HG03060 (cell line): ENCODE results near the gene PLEKHF1.
"Not testable (repeated sequence)": the region's sequence is repeated elsewhere in the genome, so short reads cannot be mapped to it uniquely, and the experiment has no call there.

Source experiments
- ATAC-seq: cut with Tn5 transposase; IDR thresholded peaks from one replicate; pipeline ENCODE4 v1.9.1; 2021; ENCODE audit warnings: low read depth, moderate number of reproducible peaks; ENCODE audit not compliant: unreplicated experiment

PLEKHF1 gene

GRCh38 chr19:29665215-29665825 is at the start of gene PLEKHF1:
Gene PLEKHF1, plus strand, starts transcription at chr19:29665461. Its CDS starts 8,379 bp downstream, at chr19:29673840.
- peak; percentile 55 for ATAC-seq

GRCh38 chr19:29615891-29616425 is 49.3 kb upstream of the PLEKHF1 start:
- no peak for ATAC-seq

- no peak for ATAC-seq
Observed at GRCh38 chr19:29616541-29616940, 48.7 kb upstream of the PLEKHF1 start.

- no peak for ATAC-seq
Observed at GRCh38 chr19:29617366-29618266, 47.6 kb upstream of the PLEKHF1 start.

GRCh38 chr19:29618434-29618833 is 46.8 kb upstream of the PLEKHF1 start:
- ATAC-seq: no peak

- no peak for ATAC-seq
Observed at GRCh38 chr19:29618871-29619270, 46.4 kb upstream of the PLEKHF1 start.

- ATAC-seq: no peak
Observed at GRCh38 chr19:29620931-29621351, 44.3 kb upstream of the PLEKHF1 start.

- ATAC-seq: peak; percentile 56
Observed at GRCh38 chr19:29622166-29623070, 42.8 kb upstream of the PLEKHF1 start.

GRCh38 chr19:29623726-29624488 is 41.4 kb upstream of the PLEKHF1 start:
- no peak for ATAC-seq

- ATAC-seq: no peak
Observed at GRCh38 chr19:29624489-29625185, 40.6 kb upstream of the PLEKHF1 start.

GRCh38 chr19:29625186-29625651 is 40.0 kb upstream of the PLEKHF1 start:
- ATAC-seq: no peak

GRCh38 chr19:29626386-29626785 is 38.9 kb upstream of the PLEKHF1 start:
- no peak for ATAC-seq

GRCh38 chr19:29626832-29627231 is 38.4 kb upstream of the PLEKHF1 start:
- ATAC-seq: not testable (repeated sequence)

GRCh38 chr19:29628661-29629385 is 36.4 kb upstream of the PLEKHF1 start:
- ATAC-seq: no peak

GRCh38 chr19:29629836-29630534 is 35.3 kb upstream of the PLEKHF1 start:
- ATAC-seq: no peak

- ATAC-seq: no peak
Observed at GRCh38 chr19:29630655-29631054, 34.6 kb upstream of the PLEKHF1 start.

- no peak for ATAC-seq
Observed at GRCh38 chr19:29631450-29631849, 33.8 kb upstream of the PLEKHF1 start.

GRCh38 chr19:29634002-29634401 is 31.3 kb upstream of the PLEKHF1 start:
- no peak for ATAC-seq
